ENCODE measurements around the gene AGPAT3. TPM values are rescaled to one million over a fixed set of nuclear protein-coding genes. Genes with fewer than 3 reads are reported as not detected.

AGPAT3 gene
- total RNA-seq, 1 experiment from 2014 or later = 56.9 TPM

DNA sequence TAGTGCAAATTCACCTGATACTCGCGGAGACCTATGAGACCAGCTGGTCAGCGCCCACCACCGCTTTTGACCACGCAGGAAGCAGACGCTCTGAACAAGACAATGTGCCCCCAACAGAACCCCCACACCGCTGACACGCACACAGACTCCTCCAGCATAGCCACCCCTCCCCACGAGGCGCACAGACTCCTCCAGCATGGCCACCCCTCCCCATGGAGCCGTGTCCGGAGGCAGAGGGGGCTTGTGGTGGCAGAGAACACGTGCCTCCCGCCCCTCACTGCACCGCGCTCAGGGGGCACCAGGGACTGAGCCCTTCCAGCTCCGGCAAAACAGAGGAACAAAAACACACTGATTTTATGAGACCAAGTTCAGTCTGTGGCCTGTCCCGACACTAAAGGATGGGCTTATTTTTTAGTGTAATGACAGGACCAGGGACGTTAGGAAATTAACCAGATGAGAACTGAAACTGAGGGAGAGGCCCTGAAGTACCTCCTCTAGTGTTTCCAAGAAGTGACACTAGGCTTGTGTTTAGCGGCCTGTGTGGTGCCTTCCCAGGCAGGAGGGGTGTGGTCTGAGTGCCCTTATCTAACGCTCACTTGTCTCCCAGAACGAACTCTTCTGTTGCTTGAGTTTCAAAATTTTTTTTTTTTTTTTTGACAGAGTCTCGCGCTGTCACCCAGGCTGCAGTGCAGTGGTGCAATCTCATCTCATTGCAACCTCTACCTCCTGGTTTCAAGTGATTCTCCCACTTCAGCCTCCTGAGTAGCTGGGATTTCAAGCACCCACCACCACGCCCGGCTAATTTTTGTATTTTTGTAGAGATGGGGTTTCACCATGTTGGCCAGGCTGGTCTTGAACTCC, 10.0 kb upstream of the AGPAT3 start:
- in situ Hi-C loops (cut with HindIII; ENCODE audit: low pct_unique_long_range_greater_than_20kb, low sequenced_read_pairs) = no loop called here
- no peak for DNase-seq (ENCODE audit: low read depth)

DNA sequence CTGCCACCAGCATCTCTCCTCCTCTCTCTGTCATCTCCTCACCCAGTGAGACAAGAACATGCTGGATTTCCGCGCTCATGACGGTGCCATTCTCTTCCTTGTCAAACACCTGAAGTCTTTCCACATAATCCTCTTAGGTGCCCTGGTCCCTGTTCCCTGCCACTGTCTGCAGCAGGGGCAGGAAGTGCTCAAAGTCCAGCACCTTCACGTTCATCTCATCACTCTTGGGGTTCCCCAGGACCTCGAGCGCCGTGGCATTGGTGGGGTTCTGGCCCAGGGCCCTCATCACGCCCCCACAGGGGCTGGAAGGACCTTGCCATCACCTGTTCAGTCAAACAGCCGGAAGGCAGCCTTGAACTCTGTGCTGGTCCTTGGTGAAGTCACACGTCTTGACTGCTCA, 9.1 kb upstream of the AGPAT3 start:
- DNase-seq (ENCODE audit: low read depth) = no peak
- in situ Hi-C loops (cut with HindIII; ENCODE audit: low pct_unique_long_range_greater_than_20kb, low sequenced_read_pairs) = no loop called here

DNA sequence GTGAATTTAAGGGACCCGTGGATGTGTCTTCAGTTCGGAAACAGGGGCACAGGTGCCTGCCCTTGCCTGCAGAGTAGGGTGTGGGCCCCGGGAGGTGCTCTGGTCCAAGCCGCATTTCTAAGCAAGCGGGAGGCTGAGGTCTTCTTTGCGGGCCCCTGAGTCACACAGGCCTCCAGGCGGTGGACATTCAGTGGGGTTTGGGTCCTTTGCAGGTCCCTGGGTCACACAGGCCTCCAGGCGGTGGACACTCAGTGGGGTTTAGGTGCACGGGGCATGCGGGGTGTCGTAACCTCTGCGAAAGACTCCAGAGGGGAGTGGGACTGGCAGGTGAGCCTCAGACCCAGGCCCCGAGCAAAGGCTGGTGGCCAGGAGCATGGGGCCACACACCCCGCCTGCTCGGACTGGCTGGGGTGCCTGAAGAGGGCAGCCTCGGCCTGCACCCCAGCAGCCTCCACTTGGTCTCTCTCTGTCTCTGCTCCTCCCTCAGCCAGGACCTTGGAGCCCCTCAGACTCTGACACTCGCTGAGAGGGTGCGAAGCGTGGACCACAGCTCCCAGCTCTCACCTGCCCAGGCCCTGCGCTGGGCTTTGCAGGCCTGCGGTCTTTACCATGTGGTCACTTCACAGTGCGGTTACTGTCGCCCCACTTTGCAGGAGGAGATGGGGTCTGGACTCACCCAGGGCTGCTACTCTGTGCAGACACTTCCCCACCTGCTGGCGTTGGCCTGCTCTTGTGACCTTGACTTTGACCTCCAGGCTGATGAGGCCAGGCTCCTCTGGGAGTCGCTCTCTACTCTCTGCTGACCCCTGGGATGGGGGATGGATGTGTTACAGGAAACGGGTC, 6.0 kb upstream of the AGPAT3 start:
- DNase-seq (ENCODE audit: low read depth) = no peak
- in situ Hi-C loops (cut with HindIII; ENCODE audit: low pct_unique_long_range_greater_than_20kb, low sequenced_read_pairs) = no loop called here

DNA sequence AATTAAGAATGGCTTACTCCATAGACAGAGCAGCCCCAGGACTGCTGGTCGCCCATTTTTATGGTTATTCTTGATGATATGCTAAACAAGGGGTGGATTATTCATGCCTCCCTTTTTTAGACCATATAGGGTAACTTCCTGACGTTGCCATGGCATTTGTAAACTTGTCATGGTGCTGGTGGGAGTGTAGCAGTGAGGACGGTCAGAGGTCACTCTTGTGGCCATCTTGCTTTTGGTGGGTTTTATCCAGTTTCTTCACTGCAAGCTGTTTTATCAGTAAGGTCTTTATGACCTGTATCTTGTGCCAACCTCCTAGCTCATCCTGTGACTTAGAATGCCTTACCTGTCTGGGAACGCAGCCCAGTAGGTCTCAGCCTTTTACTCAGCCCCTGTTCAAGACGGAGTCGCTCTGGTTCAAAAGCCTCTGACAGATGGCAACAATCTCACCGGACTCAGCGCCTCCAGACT, 5.2 kb upstream of the AGPAT3 start:
- in situ Hi-C loops (cut with HindIII; ENCODE audit: low pct_unique_long_range_greater_than_20kb, low sequenced_read_pairs) = no loop called here
- DNase-seq (ENCODE audit: low read depth) = no peak

DNA sequence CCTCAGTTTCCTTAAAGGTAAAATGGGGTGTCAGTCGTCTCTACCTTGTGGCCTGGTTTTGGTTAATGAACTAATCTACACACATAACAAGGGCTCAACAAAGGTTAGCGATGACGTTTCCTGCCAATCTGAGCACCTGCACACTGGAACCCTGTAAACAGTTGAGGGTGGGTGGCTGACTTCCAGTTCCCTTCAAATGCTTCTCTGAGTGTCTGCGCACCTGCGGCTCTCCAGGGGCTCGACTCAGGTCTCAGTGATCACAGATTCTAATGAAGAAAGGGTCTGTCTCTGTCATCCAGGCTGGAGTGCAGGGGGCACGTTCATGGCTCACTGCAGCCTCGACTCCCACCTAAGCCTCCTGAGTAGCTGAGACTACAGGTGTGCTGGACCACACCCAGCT, 3.3 kb upstream of the AGPAT3 start:
- no peak for DNase-seq (ENCODE audit: low read depth)
- in situ Hi-C loops (cut with HindIII; ENCODE audit: low pct_unique_long_range_greater_than_20kb, low sequenced_read_pairs) = no loop called here

DNA sequence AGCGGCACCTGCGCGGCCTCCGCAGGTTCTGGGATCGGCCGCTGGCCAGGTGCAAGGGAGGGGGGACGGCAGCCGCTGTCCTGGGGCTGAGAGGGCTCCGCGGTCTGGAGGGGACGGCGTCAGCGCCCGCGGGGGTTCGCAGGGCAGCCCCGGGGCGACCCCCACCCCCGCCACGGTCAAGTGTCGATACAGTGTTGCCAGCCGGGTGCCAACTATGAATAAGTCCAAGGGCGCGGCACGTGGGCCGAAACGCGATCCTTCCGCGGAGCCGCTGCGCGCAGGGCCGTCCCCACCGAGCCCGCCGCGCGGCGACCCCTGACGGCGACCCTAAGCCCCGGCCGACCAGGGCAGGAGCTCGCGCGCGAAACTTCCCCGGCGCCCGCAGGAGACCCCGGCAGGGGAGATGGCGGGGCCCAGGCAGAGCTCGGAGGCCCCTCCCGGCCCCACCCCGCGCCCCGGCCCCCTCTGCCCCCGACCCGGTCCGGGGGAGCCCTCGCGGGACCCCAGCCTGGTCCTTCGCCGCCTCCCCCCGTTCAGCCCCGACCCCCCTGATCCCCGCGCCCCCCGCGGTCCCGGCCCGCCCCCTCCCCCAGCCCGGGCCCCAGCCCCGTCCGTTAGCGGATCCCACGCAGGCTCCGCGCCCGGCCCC, 586 bp upstream of the AGPAT3 start:
- in situ Hi-C loops (cut with HindIII; ENCODE audit: low pct_unique_long_range_greater_than_20kb, low sequenced_read_pairs) = no loop called here
- peak; percentile 40 for DNase-seq (ENCODE audit: low read depth)

DNA sequence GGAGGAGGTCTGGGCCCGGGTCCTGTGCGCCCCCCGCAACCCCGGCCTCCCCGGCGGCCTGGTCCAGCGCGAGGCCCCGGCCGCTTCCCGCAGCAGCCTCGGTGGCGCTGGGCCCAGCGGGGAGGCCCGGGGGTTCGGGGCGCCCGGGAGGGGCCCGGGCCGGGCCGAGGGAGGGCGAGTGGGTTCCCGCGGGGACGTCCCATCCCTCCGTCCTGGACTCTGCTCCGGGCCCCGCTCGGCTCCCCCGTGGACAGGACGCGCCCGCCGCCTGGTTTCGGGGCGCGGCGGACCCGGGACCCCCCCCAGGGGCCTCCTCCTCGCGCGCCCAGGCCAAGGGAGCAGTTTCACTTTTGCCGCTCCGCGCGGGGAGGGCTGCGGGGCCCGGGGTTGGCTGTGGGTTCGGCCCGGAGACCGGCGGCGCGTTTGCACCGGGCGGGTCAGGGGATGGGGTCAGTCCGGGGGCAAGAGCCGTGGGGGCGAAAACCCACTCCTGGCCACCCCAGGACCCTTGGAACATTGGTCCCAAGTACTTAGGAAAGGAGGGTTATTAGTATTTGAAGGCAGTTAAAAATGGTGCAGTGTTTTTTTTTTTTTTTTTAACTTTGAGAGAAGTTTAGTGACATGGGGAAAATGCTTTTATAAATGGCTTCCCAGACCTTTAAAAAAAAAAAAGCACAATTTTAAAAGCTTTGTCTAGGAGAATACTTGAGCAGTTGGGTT, 677 bp downstream of the AGPAT3 start:
- DNase-seq (ENCODE audit: low read depth) = no peak
- in situ Hi-C loops (cut with HindIII; ENCODE audit: low pct_unique_long_range_greater_than_20kb, low sequenced_read_pairs) = no loop called here

DNA sequence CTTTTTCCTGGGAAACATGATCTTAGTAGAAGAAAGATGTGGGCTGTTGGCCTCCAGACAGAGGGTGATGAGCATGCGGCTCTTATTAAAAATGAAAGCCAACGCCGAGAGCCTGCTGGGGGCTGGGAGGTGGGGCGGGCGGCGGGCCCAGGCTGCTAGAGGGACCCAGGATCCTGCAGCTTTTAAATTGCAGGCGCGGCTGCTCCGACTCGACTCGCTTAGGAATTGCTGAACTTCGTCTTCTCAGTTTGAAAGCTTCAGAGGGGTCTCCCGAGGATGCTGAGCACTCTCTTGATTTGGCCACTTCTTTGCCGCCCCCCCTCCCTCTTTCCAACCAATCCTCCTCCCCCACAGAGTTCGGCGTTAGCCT, 1.2 kb downstream of the AGPAT3 start:
- no peak for DNase-seq (ENCODE audit: low read depth)
- in situ Hi-C loops (cut with HindIII; ENCODE audit: low pct_unique_long_range_greater_than_20kb, low sequenced_read_pairs) = no loop called here

DNA sequence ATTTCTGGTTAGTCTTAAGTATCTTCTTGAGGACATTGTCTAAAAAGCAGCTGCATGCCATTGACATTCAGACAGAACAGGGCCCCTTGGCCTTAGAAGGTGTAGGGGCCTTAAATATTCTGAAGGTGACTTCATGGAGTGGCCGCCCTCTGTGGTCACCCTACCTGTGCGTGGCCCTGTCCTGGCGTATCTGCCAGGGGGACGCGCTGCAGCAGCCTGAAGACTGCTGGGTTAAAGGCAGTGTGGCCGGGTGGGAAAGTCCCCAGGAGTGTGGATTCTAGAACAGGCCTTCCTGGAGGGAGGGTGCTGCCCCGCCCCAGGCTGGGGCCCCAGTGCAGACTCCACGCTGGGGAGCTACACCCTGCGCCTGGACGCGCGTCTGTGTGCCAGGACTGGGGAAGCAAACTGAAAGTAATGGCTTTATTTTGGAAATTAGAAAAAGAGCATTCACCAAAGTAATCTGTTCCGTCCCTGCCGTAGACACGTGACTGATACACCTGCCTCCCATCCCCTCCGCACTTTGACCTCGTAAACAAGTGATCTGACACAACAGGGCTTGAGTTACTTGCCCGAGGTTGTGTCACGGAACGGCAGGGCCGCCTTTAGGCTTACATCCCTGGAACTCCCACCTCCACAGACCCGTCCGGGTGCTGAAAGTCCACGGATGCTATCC, 1.8 kb downstream of the AGPAT3 start:
- in situ Hi-C loops (cut with HindIII; ENCODE audit: low pct_unique_long_range_greater_than_20kb, low sequenced_read_pairs) = no loop called here
- DNase-seq (ENCODE audit: low read depth) = no peak

DNA sequence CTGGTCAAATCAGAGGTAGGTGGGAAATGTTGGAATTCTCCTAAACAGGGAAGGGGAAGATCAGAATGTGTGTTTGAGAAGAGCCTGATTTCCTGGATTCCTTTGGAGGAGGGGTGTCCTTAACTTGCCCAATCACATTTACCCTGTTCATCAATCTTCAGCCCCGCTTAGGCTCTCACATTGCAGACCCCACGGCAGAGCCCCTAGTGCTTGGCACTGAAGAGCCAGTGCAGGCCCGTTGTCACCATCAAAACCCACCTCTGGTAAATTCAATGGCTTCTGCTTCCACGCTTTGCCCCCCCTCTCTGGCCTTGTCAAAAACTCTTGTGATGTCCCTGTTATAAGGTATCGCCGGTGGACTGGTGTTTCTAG, 2.3 kb downstream of the AGPAT3 start:
- in situ Hi-C loops (cut with HindIII; ENCODE audit: low pct_unique_long_range_greater_than_20kb, low sequenced_read_pairs) = no loop called here
- no peak for DNase-seq (ENCODE audit: low read depth)

DNA sequence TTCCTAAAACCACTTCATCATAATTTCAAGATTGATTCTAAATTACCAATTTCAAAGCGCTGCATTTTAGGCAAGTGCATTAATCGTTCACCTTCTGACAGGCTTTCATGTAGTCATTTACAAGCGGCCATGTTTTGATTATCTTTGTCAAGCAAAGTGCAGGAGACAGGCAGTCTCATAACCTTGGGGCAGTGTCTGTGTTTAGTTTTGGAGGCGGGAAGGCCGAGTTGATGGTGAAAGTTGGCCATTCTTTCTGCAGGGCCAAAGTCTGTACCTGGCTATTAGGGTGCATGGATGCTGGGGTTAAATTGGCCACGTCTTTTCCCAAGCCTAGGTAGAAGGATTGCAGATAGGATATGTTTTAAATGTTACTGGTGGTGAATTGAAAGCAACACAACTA, 2.9 kb downstream of the AGPAT3 start:
- in situ Hi-C loops (cut with HindIII; ENCODE audit: low pct_unique_long_range_greater_than_20kb, low sequenced_read_pairs) = no loop called here
- no peak for DNase-seq (ENCODE audit: low read depth)

DNA sequence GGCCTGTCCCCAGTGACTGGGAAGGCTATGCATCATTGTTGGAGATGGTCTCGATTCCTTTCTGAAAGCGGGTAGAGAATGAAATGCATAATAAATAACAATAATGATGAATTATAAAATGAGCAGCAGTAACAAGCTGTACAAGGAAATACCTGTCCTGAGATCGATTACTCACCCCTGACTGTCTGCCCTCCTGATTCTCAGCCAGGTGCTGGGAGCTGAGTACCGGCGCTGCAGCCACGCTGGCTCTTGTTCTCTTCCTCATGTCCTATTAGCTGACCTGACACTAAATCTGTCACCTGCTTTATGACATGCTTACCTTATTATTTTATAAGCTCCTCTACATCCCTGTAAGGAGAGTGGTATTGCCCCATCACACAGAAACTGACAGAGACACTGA, 3.4 kb downstream of the AGPAT3 start:
- in situ Hi-C loops (cut with HindIII; ENCODE audit: low pct_unique_long_range_greater_than_20kb, low sequenced_read_pairs) = no loop called here

DNA sequence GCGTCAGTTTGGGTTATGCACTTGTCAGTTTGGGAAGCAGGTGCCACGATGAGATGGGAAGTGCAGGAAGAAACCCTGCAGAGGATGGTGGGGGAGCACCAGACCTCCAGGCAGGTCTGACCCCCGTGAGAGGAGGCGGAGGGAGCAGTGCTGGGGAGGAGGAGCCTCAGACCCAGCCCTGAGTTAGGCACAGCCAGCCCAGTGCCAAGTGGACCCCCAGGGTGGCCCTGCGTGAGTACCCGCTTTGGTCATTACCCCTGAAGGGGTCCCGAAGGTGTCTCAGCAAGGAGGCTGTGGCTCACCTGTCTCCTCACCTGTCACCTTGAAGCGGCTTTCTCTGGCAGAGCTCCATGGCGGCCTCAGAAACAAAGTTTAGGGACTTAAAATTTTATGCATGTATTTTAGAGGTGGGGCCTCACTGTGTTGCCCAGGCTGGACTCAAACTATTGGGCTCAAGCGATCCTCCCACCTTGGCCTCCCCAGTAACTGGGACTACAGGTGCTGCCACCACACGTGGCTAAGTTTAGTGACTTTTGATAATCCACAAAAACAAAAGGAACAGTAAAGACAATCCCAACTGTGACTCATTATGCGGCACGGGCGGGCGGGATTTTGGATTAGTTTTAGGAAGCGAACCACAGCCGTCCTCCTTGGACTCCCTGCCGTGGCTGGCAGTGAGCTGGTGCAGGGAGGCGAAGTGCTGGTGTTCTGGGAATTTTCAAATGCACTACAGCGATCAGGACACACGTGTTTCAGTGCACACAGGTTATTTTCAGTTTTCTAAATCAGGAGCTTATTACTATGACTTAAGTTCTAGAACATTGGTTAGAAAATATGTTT, 4.7 kb downstream of the AGPAT3 start:
- in situ Hi-C loops (cut with HindIII; ENCODE audit: low pct_unique_long_range_greater_than_20kb, low sequenced_read_pairs) = no loop called here

More for the DNA sequence above, 3.4 kb downstream of the AGPAT3 start:
- DNase-seq (ENCODE audit: low read depth) = no peak

DNA sequence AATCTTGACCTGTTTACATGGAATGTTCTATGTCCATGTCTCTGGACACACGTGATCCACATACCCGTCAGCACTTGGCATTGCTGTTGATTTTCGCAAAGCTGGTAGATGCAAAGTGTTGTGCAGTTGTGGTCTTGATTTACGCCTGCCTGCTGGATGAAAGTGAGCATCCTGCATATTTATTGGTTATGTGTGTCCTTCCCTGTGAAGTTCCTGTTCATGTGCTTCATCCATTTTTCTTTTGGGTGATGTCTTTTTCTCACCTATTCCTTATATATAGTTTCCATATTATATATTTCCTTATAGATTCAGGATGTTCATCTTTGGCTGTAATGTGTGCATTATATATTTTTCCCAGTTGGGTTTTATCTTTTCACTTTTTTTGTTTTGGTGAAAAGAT, 6.5 kb downstream of the AGPAT3 start:
- in situ Hi-C loops (cut with HindIII; ENCODE audit: low pct_unique_long_range_greater_than_20kb, low sequenced_read_pairs) = no loop called here

More for the DNA sequence above, 4.7 kb downstream of the AGPAT3 start:
- DNase-seq (ENCODE audit: low read depth) = no peak

DNA sequence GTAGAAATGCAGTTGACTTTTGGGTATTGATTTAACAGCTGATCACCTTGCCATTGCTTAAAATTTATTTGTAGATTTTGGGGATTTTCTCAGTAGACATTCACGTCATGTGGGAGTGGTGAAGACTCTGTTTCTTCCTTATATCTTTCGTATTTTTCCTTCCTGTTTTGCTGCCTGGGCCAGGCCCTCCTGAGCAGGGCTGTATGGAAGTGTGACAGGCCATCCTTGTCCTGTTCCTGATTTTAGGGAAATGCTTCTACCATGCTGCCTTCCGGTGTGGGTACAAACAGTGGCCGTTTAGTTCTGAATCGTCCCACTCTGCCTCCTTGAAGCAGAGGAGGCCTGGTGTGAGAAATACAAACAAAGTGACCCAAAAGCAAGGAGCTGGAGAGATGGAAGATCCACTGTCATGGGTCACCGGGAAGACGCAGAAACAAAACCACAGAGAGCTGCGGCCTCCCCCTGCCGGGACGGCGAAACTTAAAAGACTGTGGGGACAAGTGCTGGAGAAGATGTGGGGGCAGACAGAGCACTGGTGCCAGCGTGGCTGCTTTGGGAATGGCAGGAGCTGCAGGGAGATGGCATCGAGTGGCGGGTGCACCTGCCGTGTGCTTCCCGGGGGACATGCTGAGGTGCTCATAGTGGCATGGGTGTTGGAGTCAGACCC, 7.6 kb downstream of the AGPAT3 start:
- no peak for DNase-seq (ENCODE audit: low read depth)
- in situ Hi-C loops (cut with HindIII; ENCODE audit: low pct_unique_long_range_greater_than_20kb, low sequenced_read_pairs) = no loop called here

More for the DNA sequence above, 6.5 kb downstream of the AGPAT3 start:
- no peak for DNase-seq (ENCODE audit: low read depth)

DNA sequence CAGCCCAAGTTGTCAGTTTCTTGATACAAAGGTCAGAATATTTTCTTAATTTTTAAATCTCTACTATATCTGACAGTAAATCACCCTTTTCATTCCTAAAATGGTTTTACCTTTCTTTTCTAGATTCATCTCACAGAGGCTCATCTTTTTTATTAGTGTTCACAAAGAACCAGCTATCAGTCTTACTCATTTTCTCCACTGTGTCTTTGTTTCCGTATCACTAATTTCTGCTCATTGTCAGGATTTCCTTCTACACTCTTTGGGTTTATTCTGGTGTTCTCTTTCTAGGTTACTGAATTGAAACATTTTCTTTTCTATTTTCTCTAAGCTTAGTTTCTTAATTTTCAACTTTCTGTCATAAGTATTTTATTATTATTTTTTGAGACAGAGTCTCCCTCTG, 8.7 kb downstream of the AGPAT3 start:
- in situ Hi-C loops (cut with HindIII; ENCODE audit: low pct_unique_long_range_greater_than_20kb, low sequenced_read_pairs) = no loop called here
- no peak for DNase-seq (ENCODE audit: low read depth)
